B cell (primary cell): ENCODE results near the gene IL10RA.

Source experiments
- EZH2 ChIP-seq: IDR thresholded peaks from 2 replicates; pipeline ENCODE4 v1.6.1; 2012; ENCODE audit warnings: borderline replicate concordance, low read depth, mild to moderate bottlenecking, moderate library complexity, low read length; ENCODE audit not compliant: insufficient read depth, poor library complexity, severe bottlenecking
- TF ChIP-seq, protein P1 (sequence below): fragments of 200-600 bp; IDR thresholded peaks from one replicate; pipeline ENCODE4 v1.8.0; 2022; ENCODE audit warnings: antibody characterized with exemption, mild to moderate bottlenecking

DNA sequence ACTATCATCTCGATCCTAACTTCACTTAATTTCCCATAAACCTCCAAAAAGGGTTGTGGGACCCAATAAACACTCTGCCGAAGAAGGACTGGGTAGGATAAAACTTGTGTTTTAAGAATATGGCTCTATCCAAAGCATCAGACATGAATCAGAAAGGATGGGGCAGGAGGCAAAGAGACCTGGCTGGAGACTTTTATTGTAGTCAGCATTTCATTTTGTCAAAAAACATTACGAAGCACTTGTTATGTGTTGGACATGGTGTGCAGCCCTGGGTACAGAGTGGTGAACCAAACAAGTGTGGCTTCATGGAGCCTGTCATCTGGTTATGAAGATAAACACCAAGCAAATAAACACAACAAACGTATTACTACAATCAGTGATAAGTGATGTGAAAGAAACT lies 17.3 kb downstream of the IL10RA start:
- TF ChIP-seq, protein P1, sequence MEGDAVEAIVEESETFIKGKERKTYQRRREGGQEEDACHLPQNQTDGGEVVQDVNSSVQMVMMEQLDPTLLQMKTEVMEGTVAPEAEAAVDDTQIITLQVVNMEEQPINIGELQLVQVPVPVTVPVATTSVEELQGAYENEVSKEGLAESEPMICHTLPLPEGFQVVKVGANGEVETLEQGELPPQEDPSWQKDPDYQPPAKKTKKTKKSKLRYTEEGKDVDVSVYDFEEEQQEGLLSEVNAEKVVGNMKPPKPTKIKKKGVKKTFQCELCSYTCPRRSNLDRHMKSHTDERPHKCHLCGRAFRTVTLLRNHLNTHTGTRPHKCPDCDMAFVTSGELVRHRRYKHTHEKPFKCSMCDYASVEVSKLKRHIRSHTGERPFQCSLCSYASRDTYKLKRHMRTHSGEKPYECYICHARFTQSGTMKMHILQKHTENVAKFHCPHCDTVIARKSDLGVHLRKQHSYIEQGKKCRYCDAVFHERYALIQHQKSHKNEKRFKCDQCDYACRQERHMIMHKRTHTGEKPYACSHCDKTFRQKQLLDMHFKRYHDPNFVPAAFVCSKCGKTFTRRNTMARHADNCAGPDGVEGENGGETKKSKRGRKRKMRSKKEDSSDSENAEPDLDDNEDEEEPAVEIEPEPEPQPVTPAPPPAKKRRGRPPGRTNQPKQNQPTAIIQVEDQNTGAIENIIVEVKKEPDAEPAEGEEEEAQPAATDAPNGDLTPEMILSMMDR, result no peak
- TF ChIP-seq EZH2, result no peak
